WTC11 (cell line): Measurements from ENCODE around the gene WNT9B.

Experiments used
- CBFB ChIP-seq: sonication (generic); formaldehyde crosslinking; IDR thresholded peaks from 2 replicates; pipeline ENCODE4 v1.8.1; 2022; ENCODE audit warnings: mild to moderate bottlenecking, low read depth, missing genetic modification reagents
- CTCF ChIP-seq: fragments of 200-600 bp; IDR thresholded peaks from 2 replicates; pipeline ENCODE4 v1.8.0; 2022; ENCODE audit warnings: antibody characterized with exemption
- E2F5 ChIP-seq: sonication (generic); formaldehyde crosslinking; IDR thresholded peaks from 2 replicates; pipeline ENCODE4 v1.8.1; 2022; ENCODE audit warnings: mild to moderate bottlenecking, moderate library complexity, missing genetic modification reagents
- FOXK1 ChIP-seq: sonication (generic); formaldehyde crosslinking; IDR thresholded peaks from 2 replicates; pipeline ENCODE4 v1.8.0; 2022; ENCODE audit warnings: mild to moderate bottlenecking, moderate library complexity, missing genetic modification reagents
- NFYB ChIP-seq: sonication (generic); formaldehyde crosslinking; conservative IDR thresholded peaks from 2 replicates; pipeline ENCODE4 v1.8.0; 2022; ENCODE audit warnings: low read depth, missing genetic modification reagents
- NR2C2 ChIP-seq: sonication (generic); formaldehyde crosslinking; IDR thresholded peaks from 2 replicates; pipeline ENCODE4 v1.8.0; 2022; ENCODE audit warnings: mild to moderate bottlenecking, missing genetic modification reagents
- PRDM15 ChIP-seq: sonication (generic); formaldehyde crosslinking; IDR thresholded peaks from 2 replicates; pipeline ENCODE4 v1.8.0; 2022; ENCODE audit warnings: missing genetic modification reagents
- SMAD3 ChIP-seq: sonication (generic); formaldehyde crosslinking; IDR thresholded peaks from 2 replicates; pipeline ENCODE4 v1.8.0; 2022; ENCODE audit warnings: missing genetic modification reagents, mild to moderate bottlenecking, borderline replicate concordance
- SP1 ChIP-seq: sonication (generic); formaldehyde crosslinking; conservative IDR thresholded peaks from 2 replicates; pipeline ENCODE4 v1.8.1; 2022; ENCODE audit warnings: missing genetic modification reagents

DNA sequence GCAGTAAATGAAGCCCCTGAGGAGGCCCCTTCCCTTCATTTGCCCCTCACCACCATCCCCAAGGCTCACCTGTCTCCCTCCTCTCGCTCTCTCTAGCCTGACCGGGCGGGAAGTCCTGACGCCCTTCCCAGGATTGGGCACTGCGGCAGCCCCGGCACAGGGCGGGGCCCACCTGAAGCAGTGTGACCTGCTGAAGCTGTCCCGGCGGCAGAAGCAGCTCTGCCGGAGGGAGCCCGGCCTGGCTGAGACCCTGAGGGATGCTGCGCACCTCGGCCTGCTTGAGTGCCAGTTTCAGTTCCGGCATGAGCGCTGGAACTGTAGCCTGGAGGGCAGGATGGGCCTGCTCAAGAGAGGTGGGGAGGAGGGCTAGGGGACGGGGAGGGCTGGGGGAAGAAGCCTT is 21.0 kb downstream of the WNT9B start:
- TF ChIP-seq NFYB, result no peak
- TF ChIP-seq E2F5 (CRISPR knock-in tag), result no peak
- TF ChIP-seq SP1 (CRISPR knock-in tag), result no peak
- no peak for TF ChIP-seq CTCF
- TF ChIP-seq SMAD3, result no peak
- TF ChIP-seq CBFB (CRISPR knock-in tag), result no peak
- no peak for TF ChIP-seq NR2C2 (CRISPR knock-in tag)
- TF ChIP-seq PRDM15, result no peak
- no peak for TF ChIP-seq FOXK1 (CRISPR knock-in tag)
